H1 (cell line): Measurements from ENCODE around the gene BCHE. TPM values are rescaled to one million over a fixed set of nuclear protein-coding genes. Genes with fewer than 3 reads are reported as not detected.

Source experiments
- CBX8 ChIP-seq: fragments of 300-800, 300-1000 bp; sonication (generic); IDR thresholded peaks from 2 replicates; pipeline ENCODE4 v1.7.1; 2016; ENCODE audit warnings: low read depth, low read length, borderline replicate concordance
- EZH2 ChIP-seq: fragments of 200-600 bp; sonication (generic); IDR thresholded peaks from 2 replicates; pipeline ENCODE4 v1.7.1; 2012; ENCODE audit warnings: low read depth, mild to moderate bottlenecking, moderate library complexity, low read length, inconsistent platforms; ENCODE audit not compliant: severe bottlenecking
- SAP30 ChIP-seq: fragments of 300-600 bp; sonication (generic); IDR thresholded peaks from 2 replicates; pipeline ENCODE4 v1.7.1; 2012; ENCODE audit warnings: low read length, moderate library complexity, mild to moderate bottlenecking, inconsistent platforms; ENCODE audit not compliant: insufficient read depth, insufficient replicate concordance
- ZNF274 ChIP-seq: IDR thresholded peaks from 2 replicates; pipeline ENCODE4 v1.7.0; 2012; ENCODE audit warnings: low read length, borderline replicate concordance; ENCODE audit errors: extremely low read depth
- polyA plus RNA-seq, 7 experiments: library from polyadenylated mRNA; depleted of rRNA in 3 of 7; stranded (reverse) in 5 of 7; unstranded in 2 of 7; fragments of >200 nt in 5 of 7; fragments of 200-250 nt in 2 of 7; gene quantifications; 1 replicate in 5 of 7; 2 replicates in 1 of 7; 4 replicates in 1 of 7; pipeline versions ENCODE4 v1.2.1 to v1.2.3, GENCODE V29; 2011 to 2013; ENCODE audit warnings: missing spikeins in 2 of 7, mixed read lengths in 2 of 7
- total RNA-seq: library from RNA; stranded (reverse); fragmentation: NEBNext Ultra II Directional; extraction: Animal tissue kit (Norgen Biotek cat#: 25700); gene quantifications from 2 replicates; pipeline ENCODE4 v1.2.1, GENCODE V29; 2021
- TF ChIP-seq, protein P1 (sequence below): IDR thresholded peaks from 2 replicates; pipeline ENCODE4 v1.6.1; 2012; ENCODE audit warnings: low read length, inconsistent platforms

Gene BCHE
- total and polyA plus RNA-seq, 2 of the 8 experiments (the other 6 are each of a cell fraction or from before 2014, with no cell fraction given) = 0.56 to 1.9 TPM

DNA sequence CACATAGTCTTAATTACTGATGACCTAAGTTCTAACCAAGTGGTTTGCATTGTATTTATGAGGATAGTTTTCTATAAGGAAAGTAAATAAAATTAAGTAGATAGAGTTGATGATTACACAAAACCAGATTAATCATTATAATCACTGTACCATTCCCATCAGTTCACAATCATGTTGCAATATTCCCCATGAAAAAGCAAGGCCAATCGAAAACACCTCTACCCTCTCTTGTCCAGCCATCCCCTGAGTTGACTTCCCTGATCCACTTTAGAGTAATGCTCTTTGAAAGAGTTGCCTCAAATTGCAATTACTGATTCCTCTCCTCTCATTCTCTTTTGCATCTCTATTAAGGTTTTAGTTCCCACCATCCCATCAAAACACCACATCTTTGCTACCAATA, 21.0 kb downstream of the BCHE start (continued):
- TF ChIP-seq CBX8 (no peak), EZH2 (no peak), SAP30 (no peak), ZNF274 (no peak)
- TF ChIP-seq, protein P1, sequence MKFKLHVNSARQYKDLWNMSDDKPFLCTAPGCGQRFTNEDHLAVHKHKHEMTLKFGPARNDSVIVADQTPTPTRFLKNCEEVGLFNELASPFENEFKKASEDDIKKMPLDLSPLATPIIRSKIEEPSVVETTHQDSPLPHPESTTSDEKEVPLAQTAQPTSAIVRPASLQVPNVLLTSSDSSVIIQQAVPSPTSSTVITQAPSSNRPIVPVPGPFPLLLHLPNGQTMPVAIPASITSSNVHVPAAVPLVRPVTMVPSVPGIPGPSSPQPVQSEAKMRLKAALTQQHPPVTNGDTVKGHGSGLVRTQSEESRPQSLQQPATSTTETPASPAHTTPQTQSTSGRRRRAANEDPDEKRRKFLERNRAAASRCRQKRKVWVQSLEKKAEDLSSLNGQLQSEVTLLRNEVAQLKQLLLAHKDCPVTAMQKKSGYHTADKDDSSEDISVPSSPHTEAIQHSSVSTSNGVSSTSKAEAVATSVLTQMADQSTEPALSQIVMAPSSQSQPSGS = no peak
